Neural cell (in vitro differentiated cells): Measurements from ENCODE around the gene CAMKV.
"Not testable (repeated sequence)": the region's sequence is repeated elsewhere in the genome, so short reads cannot be mapped to it uniquely, and the experiment has no call there.

Source experiments
- CTCF ChIP-seq: fragments of 450-650 bp; IDR thresholded peaks from 2 replicates; pipeline ENCODE4 v1.5.1; 2014; ENCODE audit warnings: antibody characterized with exemption, mild to moderate bottlenecking, moderate library complexity; ENCODE audit not compliant: poor library complexity, severe bottlenecking
- MXI1 ChIP-seq: fragments of 450-650 bp; conservative IDR thresholded peaks from 2 replicates; pipeline ENCODE4 v1.6.1; 2014; ENCODE audit warnings: antibody characterized with exemption, mild to moderate bottlenecking; ENCODE audit not compliant: poor library complexity, severe bottlenecking
- SMC3 ChIP-seq: fragments of 450-650 bp; conservative IDR thresholded peaks from 2 replicates; pipeline ENCODE4 v1.6.1; 2014; ENCODE audit warnings: antibody characterized with exemption, mild to moderate bottlenecking, moderate library complexity; ENCODE audit not compliant: poor library complexity
- TAF1 ChIP-seq: IDR thresholded peaks from 2 replicates; pipeline ENCODE4 v1.6.1; 2012; ENCODE audit warnings: low read depth

GRCh38 chr3:49823131-49823530 is 46.6 kb downstream of the CAMKV start:
- not testable (repeated sequence) for TF ChIP-seq MXI1, CTCF, SMC3, TAF1
